ENCODE data around the gene CDC37. TPM values are rescaled to one million over a fixed set of nuclear protein-coding genes. Genes with fewer than 3 reads are reported as not detected.

Gene CDC37
- total RNA-seq, result 112 TPM

GRCh38 chr19:10403137-10404021 lies at the start of gene CDC37:
TSS of gene CDC37 (minus strand) at chr19:10403542. CDS start at chr19:10403479, 63 bp downstream.
- intact Hi-C loops (cut with DNase I), result loop anchor here (5.0 kb wide), 1 partner anchor 164 kb away; the partner anchor contains the start of genes CDKN2D and KRI1
- peak in 1 of 2 donors; percentile 95 for DNase-seq (ENCODE audit: extremely low spot score in 2 of 2)
- Histone ChIP-seq H3K4me1 (peaks cover 53% of the 10 kb centered on the region), H3K36me3 (no peaks in the 10 kb centered on the region), H3K27ac (peak within 1 kb of the TSS; percentile 67), H3K9me3 (no peaks in the 10 kb centered on the region), H3K27me3 (no peaks in the 10 kb centered on the region), H3K4me3 (peak within 1 kb of the TSS; percentile 90 to 97)
- TF ChIP-seq POLR2AphosphoS5 (IDR thresholded peaks at IDR 0.05; ENCODE audit: insufficient read depth in 1 of 2, low read depth in 1 of 2) (peak; percentile 88 to 92), POLR2A (IDR thresholded peaks at IDR 0.05) (peak in 1 of 2 donors; percentile 77)
- TF ChIP-seq, protein P1, sequence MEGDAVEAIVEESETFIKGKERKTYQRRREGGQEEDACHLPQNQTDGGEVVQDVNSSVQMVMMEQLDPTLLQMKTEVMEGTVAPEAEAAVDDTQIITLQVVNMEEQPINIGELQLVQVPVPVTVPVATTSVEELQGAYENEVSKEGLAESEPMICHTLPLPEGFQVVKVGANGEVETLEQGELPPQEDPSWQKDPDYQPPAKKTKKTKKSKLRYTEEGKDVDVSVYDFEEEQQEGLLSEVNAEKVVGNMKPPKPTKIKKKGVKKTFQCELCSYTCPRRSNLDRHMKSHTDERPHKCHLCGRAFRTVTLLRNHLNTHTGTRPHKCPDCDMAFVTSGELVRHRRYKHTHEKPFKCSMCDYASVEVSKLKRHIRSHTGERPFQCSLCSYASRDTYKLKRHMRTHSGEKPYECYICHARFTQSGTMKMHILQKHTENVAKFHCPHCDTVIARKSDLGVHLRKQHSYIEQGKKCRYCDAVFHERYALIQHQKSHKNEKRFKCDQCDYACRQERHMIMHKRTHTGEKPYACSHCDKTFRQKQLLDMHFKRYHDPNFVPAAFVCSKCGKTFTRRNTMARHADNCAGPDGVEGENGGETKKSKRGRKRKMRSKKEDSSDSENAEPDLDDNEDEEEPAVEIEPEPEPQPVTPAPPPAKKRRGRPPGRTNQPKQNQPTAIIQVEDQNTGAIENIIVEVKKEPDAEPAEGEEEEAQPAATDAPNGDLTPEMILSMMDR (IDR thresholded peaks at IDR 0.05), result no peak

GRCh38 chr19:10450853-10451609 lies 47.7 kb upstream of the CDC37 start:
- intact Hi-C loops (cut with DNase I), result no loop called here

GRCh38 chr19:10450191-10450852 lies 47.0 kb upstream of the CDC37 start:
- no peaks in the 10 kb centered on the region for H3K9me3 ChIP-seq
- H3K4me3 ChIP-seq, result no peak overlapping the region
- DNase-seq (ENCODE audit: extremely low spot score in 2 of 2), result no peak
- no peaks in the 10 kb centered on the region for H3K27me3 ChIP-seq
- H3K4me1 ChIP-seq, result no peaks in the 10 kb centered on the region
- peaks cover 0 to 18% of the 10 kb centered on the region in 2 donors for H3K36me3 ChIP-seq
- no peak overlapping the region for H3K27ac ChIP-seq
- intact Hi-C loops (cut with DNase I), result no loop called here
- TF ChIP-seq, protein P1 (IDR thresholded peaks at IDR 0.05), result no peak
- TF ChIP-seq POLR2A (IDR thresholded peaks at IDR 0.05) (no peak), POLR2AphosphoS5 (IDR thresholded peaks at IDR 0.05; ENCODE audit: insufficient read depth in 1 of 2, low read depth in 1 of 2) (no peak)

More at GRCh38 chr19:10450853-10451609, 47.7 kb upstream of the CDC37 start:
- no peak overlapping the region for H3K4me3 ChIP-seq
- no peaks in the 10 kb centered on the region for H3K9me3 ChIP-seq
- peaks cover 0 to 18% of the 10 kb centered on the region in 2 donors for H3K36me3 ChIP-seq
- no peaks in the 10 kb centered on the region for H3K27me3 ChIP-seq
- H3K4me1 ChIP-seq, result no peaks in the 10 kb centered on the region
- H3K27ac ChIP-seq, result no peak overlapping the region
- no peak for DNase-seq (ENCODE audit: extremely low spot score in 2 of 2)
- no peak for TF ChIP-seq POLR2AphosphoS5 (IDR thresholded peaks at IDR 0.05; ENCODE audit: insufficient read depth in 1 of 2, low read depth in 1 of 2)
- no peak for TF ChIP-seq POLR2A (IDR thresholded peaks at IDR 0.05)

GRCh38 chr19:10449037-10449436 lies 45.7 kb upstream of the CDC37 start:
- H3K4me1 ChIP-seq, result no peaks in the 10 kb centered on the region
- peaks cover 0 to 18% of the 10 kb centered on the region in 2 donors for H3K36me3 ChIP-seq
- no peak overlapping the region for H3K4me3 ChIP-seq
- TF ChIP-seq, protein P1 (IDR thresholded peaks at IDR 0.05), result no peak
- TF ChIP-seq POLR2A (IDR thresholded peaks at IDR 0.05), result no peak
- TF ChIP-seq POLR2AphosphoS5 (IDR thresholded peaks at IDR 0.05; ENCODE audit: insufficient read depth in 1 of 2, low read depth in 1 of 2), result no peak
- DNase-seq (ENCODE audit: extremely low spot score in 2 of 2), result no peak
- H3K27ac ChIP-seq, result no peak overlapping the region
- H3K9me3 ChIP-seq, result no peaks in the 10 kb centered on the region
- intact Hi-C loops (cut with DNase I), result no loop called here
- H3K27me3 ChIP-seq, result no peaks in the 10 kb centered on the region

DNA sequence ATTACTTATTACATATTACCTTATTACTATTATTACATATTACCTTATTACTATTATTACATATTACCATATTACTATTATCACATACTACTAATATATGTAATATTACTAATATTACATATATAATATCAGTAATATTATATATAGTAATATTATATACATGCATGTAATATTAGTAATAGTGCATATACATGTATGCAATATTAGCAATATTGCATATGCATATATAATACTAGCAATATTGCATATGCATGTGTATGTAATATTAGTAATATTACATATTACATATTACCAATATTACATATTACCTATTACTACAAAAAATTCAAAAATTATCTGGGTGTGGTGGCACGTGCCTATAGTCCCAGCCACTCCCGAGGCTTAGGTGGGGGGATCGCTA lies 39.4 kb upstream of the CDC37 start:
- Histone ChIP-seq H3K36me3 (peaks cover 0 to 4% of the 10 kb centered on the region in 2 donors), H3K9me3 (no peaks in the 10 kb centered on the region), H3K4me3 (no peak overlapping the region), H3K4me1 (no peaks in the 10 kb centered on the region), H3K27ac (no peak overlapping the region), H3K27me3 (no peaks in the 10 kb centered on the region)
- intact Hi-C loops (cut with DNase I), result no loop called here
- DNase-seq (ENCODE audit: extremely low spot score in 2 of 2), result no peak
- TF ChIP-seq, protein P1 (IDR thresholded peaks at IDR 0.05), result no peak
- TF ChIP-seq POLR2AphosphoS5 (IDR thresholded peaks at IDR 0.05; ENCODE audit: insufficient read depth in 1 of 2, low read depth in 1 of 2) (no peak), POLR2A (IDR thresholded peaks at IDR 0.05) (no peak)
